Body of pancreas (tissue), 4 donors: ENCODE measurements around the gene POLR3C.

ENCODE experiments used
- POLR2A ChIP-seq, 3 donors: fragments of 450-650 bp; IDR thresholded peaks; one replicate each; pipeline ENCODE4 v1.6.1; 2016; ENCODE audit warnings: antibody characterized with exemption in 3 of 3, mild to moderate bottlenecking in 2 of 3
- TF ChIP-seq, protein P1 (sequence below), 7 experiments: fragments of 450-650 bp in 4 of 7; fragments of 200-600 bp in 3 of 7; sonication (generic) in 3 of 7; IDR thresholded peaks; one replicate each; pipeline ENCODE4 v1.5.1; 2016 to 2019; ENCODE audit warnings: antibody characterized with exemption in 7 of 7

DNA sequence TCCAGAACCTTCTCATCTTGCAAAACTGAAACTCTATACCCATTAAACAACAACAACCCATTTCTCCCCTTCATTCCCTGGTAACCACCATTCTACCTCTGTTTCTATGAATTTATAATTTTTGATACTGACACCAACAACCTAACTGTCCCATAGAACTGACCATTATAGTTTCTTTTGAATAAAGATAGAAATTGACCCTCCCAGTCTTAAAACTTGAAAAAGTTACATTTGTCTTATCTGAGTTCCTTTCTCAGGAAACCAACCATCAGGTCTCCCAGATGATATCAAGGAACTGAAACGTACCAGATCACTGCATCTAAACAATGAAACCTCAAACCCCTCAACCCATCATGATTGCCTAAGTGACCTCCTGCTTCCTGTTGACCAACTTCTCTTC lies 27.2 kb upstream of the POLR3C start:
- TF ChIP-seq, protein P1, sequence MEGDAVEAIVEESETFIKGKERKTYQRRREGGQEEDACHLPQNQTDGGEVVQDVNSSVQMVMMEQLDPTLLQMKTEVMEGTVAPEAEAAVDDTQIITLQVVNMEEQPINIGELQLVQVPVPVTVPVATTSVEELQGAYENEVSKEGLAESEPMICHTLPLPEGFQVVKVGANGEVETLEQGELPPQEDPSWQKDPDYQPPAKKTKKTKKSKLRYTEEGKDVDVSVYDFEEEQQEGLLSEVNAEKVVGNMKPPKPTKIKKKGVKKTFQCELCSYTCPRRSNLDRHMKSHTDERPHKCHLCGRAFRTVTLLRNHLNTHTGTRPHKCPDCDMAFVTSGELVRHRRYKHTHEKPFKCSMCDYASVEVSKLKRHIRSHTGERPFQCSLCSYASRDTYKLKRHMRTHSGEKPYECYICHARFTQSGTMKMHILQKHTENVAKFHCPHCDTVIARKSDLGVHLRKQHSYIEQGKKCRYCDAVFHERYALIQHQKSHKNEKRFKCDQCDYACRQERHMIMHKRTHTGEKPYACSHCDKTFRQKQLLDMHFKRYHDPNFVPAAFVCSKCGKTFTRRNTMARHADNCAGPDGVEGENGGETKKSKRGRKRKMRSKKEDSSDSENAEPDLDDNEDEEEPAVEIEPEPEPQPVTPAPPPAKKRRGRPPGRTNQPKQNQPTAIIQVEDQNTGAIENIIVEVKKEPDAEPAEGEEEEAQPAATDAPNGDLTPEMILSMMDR (IDR thresholded peaks at IDR 0.05), result no peak
- TF ChIP-seq POLR2A (IDR thresholded peaks at IDR 0.05), result no peak
